GM21786 (cell line): Measurements from ENCODE around the gene PRKAA1.
"Not testable (repeated sequence)": the region's sequence is repeated elsewhere in the genome, so short reads cannot be mapped to it uniquely, and the experiment has no call there.

Experiments
- ATAC-seq: cut with Tn5 transposase; IDR thresholded peaks from one replicate; pipeline ENCODE4 v1.9.1; 2021; ENCODE audit not compliant: unreplicated experiment

The PRKAA1 gene

DNA sequence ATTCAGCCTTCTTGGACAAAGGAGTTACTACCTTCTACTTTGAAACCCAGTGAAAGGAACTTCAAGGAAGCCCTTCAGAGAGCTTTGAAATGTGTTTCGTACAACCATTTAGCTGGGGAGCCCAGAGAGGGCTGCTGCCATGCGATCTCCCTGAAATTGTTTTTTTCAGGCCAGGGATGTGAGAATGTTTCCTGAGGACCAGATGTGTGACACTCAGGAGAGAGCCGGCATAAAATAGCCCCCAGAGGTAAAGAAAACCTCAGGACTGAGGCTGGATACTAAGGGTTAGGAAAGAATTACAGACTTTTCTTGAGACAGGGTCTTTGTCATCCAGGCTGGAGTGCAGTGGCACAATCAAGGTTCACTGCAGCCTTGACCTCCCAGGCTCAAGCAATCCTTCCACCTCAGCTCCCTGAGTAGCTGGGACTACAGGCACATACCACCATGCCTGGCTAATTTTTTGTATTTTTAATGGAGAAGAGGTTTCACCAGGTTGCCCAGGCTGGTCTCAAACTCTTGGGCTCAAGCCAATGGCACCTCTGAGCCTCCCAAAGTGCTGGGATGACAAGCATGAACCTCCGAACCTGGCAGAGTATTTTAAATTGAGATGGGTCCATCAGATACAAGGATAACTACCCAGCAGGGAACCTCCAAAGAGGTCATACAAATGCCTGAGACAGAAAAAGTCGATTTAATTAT, 28.5 kb upstream of the PRKAA1 start:
- ATAC-seq, result no peak

DNA sequence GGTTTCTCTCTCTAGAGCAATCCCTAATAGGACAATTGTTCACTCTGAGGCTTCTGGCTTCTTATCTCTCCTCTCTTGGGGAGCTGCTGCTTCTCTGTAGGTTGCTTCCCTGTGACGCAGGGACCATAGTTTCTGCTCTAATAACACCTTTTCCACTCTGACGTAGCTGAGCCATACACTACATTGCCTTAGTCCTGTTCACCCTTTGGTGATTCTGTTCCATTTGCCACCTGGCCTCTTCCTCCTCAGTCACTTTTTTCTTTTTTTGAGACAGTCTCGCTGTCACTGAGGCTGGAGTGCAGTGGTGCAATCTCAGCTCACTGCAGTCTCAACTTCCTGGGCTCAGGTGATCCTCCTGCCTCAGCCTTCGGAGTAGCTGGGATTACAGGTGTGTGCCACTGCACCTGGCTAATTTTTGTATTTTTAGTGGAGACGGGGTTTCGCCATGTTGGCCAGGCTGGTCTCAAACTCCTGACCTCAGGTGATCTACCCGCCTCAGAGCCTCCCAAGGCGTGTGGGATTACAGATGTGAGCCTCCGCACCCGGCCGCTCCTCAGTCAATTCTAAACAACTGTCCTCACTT, 27.4 kb upstream of the PRKAA1 start:
- ATAC-seq, result not testable (repeated sequence)

DNA sequence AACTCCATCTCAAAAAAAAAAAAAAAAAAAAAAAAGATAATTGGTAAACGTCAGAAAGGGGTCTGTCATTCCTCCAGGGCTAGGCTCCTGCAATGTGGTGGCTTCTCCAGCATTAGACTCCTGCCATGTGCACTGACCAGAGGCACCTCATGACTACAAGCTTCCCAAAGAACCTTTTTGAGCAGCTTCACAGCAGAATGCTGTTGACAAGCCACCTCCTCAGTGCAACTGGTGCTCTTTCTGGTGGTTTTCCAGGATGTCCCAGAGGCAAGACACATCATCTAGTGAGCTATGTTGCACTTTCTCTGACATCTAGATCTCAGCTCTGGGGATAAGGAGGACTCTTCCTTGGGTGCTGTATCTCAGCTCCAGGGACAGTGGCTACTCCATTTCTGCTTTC, 25.3 kb upstream of the PRKAA1 start:
- ATAC-seq, result no peak

DNA sequence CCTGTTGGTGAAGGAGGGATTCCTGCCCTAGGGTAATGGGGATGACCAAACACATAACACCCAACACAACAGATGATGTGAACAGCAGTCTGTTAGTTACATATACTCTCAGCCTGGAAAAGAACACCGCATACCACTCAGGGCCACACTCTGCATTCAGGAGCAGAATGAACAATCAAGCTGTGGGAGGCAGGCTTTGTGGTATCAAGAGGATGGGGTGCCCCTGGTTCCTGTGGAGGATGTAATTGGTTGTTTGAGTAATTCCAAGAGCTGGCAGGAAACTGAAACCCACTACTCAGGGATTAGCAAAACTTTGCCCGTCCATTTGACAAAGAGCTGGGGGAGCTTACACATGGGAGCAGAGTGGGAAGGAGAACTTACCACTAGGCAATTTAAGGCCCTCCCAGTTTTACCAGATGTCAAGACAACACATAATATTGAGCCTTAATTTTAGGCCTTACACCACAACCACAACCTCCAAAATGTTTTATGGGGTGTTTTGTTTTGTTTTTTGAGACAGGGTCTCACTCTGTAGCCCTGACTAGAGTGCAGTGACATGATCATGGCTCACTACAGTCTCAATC, 15.6 kb upstream of the PRKAA1 start:
- ATAC-seq, result no peak

DNA sequence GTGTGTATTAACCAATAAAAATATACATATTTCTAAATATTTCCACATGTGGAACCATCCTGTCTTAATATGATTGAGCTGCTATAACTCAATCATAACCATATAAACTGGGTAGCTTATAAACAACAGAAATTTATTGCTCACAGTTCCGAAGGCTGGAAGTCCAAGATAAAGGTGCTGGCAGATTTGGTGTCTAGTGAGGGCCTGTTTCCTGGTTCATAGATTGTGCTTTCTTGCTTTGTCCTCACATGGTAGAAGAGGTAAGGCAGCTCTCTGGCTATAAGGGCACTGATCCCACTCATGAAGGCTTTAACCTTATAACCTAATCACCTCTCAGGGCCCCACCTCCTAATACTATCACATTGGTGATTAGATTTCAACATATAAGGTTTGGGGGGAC, 14.0 kb upstream of the PRKAA1 start:
- no peak for ATAC-seq

DNA sequence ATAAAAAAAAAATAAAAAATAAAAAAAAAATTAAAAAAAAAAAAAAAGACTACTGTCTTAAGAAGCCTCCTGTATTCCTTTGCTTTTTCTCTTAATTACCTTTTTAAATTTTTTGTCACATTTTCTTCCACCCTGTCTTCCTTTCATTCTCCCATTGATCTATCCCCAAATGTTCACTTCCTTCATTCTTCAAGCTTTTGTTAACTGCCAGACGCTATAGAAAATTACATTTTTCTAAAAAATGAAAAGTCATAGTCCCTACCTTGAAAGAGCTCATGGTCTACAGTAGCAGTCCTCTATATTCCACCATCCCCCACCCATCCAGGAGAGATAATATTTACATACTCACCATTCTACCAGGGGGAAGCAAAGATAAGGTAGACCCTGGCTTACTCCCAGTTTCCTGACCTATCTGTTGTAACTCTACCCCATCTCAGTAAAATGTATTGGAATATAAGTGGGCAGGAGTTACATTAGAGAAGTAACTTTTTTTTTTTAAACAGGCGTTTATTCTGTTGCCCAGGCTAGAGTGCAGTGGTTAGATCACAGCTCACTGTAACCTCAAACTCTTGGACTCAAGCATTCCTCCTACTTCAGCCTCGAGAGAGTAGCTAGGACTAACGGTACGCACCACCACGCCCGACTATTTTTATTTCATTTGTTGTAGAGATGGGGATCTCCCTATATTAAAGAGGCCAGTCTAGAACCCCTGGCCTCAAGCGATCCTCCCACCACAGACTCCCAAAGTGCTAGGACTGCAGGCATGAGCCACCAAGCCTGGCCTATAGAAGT, 3.8 kb upstream of the PRKAA1 start:
- no peak for ATAC-seq

DNA sequence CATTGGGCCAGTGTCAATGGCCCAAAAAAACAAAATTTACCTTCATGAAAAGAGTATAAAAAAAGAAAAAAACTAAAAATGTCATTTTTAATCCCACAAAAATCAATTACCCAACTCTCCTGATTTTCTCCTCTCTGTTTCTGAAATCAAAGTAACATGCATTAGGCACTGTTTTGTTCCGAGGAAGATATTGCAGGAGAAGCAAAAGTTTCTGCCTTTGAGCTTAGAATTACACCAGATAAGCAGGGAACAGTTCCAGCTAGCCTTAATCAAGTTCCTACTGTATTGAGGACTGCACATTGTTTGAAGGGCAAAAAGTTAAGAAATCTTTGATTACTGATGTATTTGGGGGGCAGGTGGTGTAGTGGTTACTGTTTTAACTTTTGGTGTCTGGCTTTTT, 1.1 kb upstream of the PRKAA1 start:
- ATAC-seq, result no peak

DNA sequence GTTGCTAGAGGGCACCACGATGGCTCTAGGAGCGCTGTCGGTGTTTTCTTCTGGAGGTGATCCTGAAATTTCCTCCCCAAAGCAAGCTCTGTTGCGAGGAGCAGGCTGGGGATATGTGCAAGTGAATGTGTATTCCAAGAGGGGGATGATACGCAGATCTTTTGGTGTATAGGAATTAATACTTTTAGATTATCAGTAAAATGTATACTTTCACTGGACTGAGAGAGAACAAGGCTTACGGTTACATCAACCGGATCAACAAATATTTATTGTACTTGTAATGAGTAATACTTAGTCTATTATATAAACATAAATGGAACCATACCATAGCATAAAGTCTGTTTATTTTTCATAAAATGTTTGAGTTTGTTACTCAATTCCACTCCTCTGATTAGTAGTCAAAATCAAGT, 632 bp upstream of the PRKAA1 start:
- no peak for ATAC-seq

DNA sequence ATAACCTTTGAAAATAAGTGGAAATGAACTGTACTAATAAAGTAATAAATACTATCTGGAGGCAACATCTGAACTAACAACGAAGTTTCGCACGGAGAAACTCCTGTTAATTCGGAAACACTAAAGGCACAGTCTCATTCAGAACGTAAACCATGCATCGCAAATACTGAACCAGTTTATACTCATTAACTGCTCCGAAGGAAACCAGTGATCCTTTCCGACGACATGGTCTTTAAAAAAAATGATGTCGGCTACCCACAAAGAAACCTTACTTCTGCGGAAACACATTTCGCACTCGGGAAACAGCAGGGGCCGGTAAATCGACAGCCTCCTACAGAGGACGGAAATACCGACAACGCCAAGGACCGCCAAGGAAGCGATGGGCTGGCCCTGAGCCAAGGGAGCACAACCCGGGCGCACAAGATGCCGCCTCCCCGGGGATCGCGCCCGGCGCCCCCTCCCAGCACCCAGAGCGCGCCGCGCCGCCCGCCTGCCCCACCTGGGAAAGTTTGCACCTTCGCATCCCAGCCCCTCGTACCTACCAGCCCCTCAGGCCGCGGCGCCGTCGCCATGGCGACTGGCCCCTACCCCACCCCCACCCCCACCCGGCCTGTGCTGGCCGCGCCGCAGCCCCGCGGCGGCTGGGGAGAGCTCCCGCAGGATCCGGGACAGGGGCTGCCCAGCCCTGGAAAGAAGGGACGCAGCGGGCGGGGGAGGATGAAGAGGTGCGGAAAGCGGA, 732 bp downstream of the PRKAA1 start:
- ATAC-seq, result peak; percentile 33

DNA sequence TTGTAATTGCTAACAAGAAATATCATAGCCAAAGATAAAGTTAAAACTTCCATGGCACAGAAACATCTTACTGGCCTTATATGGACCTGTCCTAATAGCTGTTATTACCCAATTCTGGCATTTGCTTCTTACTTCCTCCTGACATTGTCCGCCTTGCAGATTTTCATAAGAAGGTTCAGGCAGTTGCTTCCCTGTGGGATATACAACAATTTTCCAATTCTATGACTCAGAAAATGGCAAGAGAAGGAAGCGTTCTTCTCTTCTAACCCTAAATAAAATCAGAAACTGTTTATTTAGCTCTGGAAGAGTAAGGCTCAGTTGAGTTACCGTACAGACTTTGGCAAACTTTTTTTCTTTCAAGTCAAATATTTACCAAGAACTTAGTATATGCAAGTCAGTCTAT, 1.7 kb downstream of the PRKAA1 start:
- no peak for ATAC-seq

DNA sequence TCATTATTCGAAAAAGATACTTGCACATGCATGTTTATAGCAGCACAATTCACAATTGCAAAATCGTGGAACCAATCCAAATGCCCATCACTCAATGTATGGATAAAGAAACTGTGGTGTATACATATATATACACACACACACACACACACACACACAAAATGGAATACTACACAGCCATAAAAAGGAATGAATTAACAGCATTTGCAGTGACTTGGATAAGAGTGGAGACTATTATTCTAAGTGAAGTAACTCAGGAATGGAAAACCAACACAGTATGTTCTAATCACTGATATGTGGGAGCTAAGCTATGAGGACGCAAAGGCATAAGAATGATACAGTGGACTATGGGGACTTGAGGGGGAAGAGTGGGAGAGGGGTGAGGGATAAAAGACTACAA, 3.3 kb downstream of the PRKAA1 start:
- not testable (repeated sequence) for ATAC-seq

DNA sequence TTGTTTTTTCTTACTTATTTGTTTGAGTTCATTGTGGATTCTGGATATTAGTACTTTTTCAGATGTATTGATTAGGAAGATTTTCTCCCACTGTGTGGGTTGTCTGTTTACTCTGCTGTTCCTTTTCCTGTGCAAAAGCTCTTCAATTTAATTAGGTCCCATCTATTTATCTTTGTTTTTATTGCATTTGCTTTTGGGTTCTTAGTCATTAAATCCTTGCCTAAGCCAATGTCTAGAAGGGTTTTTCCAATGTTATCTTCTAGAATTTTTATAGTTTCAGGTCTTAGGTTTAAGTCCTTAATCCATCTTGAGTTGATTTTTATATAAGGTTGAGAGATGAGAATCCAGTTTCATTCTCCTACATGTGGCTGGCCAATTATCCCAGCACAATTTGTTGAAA, 3.8 kb downstream of the PRKAA1 start:
- ATAC-seq, result not testable (repeated sequence)

DNA sequence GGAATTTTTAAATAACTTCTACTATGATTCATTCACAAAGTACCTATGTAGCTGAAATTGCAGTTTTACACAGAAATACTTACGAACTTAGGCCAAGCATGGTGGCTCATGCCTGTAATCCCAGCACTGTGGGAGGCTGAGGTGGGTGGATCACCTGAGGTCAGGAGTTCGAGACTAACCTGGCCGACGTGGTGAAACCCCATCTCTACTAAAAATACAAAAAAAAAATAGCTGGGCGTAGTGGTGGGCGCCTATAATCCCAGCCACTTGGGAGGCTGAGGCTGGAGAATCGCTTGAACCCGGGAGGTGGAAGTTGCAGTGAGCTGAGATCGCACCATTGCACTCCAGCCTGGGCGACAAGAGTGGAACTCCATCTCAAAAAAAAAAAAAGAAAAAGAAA, 5.5 kb downstream of the PRKAA1 start:
- not testable (repeated sequence) for ATAC-seq

DNA sequence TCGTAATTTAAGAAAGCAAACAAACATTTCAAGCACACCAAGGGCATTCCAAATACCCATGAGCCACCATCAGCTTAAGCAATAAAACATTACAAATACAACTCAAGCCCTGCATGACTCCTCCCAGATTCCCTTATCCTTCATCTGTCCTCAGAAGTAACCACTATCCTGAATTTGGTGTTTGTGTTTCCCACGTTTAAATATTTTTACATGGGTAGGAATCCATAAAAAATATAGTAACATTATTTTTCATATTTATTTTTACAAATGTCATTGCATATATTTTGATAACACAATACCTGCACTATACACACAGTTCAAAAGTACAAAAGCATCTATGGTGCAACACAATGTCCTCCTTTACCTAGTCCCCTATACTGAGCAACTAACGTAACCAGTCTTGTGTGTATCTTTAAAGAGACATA, 6.4 kb downstream of the PRKAA1 start:
- ATAC-seq, result no peak

DNA sequence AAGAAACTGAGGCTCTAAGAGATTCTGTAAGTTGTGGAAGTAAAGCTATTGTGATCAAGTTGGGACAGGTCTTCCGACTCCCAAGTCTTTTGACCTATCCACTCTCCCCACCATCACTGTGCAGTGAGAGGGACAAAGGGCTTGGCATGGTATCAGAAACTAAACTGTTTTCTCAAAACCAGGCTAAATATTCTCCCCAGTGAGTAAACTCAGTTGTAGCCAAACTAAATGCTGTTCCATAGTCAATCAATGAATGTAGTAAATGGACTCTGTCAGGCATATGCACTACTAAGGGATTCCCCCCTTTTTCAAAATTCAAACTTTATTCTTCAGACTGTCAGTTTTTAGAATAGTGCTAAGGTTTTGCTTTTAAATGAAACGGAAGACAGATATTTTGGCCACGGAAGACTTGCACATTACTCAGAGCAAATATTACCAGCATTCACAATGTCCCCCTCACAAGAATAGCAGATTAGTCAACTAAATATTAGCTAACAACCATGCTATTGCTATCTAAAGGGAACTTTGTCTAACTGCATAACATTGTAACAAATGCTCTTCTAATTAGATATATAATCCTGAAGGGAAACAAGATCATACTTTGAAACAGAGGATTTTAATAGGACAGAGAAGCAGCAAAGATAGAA, 7.1 kb downstream of the PRKAA1 start:
- ATAC-seq, result no peak

DNA sequence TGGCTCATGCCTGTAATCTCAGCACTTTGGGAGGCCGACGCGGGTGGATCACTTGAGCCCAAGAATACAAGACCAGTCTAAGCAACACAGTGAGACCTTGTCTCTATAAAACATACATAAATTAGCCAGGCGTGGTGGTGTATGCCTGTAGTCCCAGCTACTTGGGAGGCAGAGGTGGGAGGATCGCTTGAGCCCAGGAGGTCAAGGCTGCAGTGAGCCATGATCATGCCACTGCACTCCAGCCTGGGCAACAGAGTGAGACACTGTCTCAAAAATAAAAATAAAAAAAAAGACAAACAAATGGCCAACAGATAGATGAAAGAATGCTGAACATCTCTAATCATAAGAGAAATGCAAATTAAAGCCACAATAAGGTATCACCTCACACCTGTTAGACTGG, 9.2 kb downstream of the PRKAA1 start:
- not testable (repeated sequence) for ATAC-seq

DNA sequence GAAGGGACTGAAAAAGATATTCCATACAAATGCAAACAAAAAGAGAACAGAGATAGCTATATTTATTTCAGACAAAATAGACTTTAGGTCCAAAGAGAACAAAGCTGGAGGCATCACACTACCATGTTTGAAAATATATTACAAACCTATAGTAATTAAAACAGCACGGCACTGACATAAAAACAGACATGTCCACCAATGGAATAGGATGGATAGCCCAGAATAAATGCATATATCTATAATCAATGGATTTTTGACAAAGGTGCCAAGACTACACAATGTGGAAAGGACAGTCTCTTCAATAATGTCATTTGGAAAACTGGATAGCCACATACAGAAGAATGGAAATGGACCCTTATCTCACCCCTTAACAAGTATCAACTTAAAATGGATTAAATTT, 10.2 kb downstream of the PRKAA1 start:
- ATAC-seq, result no peak

DNA sequence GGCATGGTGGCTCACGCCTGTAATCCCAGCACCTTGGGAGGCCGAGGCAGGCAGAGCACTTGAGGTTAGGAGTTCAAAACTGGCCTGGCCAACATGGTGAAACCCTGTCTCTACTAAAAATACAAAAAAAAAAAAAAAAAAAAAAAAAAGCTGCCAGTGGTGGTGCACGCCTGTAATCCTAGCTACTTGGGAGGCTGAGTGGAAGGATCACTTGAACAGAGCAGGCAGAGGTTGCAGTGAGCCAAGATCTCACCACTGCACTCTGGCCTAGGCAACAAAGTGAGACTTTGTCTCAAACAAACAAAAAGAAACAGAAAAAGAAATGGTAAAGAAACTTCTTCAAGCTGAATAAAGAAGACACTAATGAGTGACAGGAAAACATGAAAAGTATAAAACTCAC, 11.5 kb downstream of the PRKAA1 start:
- not testable (repeated sequence) for ATAC-seq

DNA sequence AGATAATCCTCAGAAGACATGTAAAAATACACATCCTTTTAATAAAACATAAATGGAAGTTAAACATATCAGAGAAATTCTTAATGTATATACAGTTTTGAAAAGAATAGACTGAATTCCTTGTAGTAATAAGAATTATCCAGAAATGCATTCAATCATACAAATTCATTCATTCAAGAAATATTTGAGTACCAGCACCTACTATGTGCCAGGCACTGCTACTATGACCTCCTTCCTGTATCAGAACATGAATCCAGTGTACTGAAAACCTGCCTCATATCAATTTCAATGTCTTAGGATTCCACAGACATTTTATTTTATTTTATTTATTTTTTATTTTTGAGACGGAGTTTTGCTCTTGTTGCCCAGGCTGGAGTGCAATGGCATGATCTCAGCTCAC, 13.3 kb downstream of the PRKAA1 start:
- no peak for ATAC-seq

DNA sequence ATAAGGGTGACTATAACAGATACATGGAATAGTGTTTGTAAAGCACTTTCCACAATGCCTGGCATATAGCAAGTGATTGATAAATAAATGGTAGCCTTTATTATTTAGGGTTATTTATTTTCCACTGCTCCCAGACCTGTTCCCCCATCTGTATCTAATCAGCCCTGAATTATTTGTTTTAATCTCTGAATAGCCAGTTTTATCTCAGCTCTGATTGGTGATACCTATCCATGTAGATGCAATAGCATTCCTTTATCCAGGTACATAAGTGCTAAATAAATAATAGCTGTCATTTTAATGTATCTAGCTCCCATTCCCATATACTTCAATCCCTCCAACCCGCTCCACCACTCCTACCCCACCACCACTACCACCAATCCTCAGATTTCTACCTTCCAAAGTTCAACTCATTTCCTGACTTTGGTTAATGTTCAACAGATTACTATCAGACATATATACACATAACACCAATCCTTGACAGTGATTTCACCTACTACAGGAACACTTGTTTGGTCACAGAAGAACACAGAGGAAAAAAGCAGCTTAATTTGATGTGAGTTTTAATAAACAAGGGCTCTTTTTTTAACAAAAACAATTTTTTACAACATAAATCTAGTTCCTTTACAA, 14.0 kb downstream of the PRKAA1 start:
- ATAC-seq, result no peak
